ENCODE data around the gene DGKI.
A peak's percentile ranks its signal among the peaks of the same experiment; 100 is the strongest.

GRCh38 chr7:137656227-137656849 is 190.4 kb downstream of the DGKI start:
- TF ChIP-seq CTCF (IDR thresholded peaks at IDR 0.05; ENCODE audit: low read length) (peak; percentile 93), EZH2 (IDR thresholded peaks at IDR 0.05; ENCODE audit: borderline replicate concordance, low read length) (no peak)
